Activated naive CD4-positive, alpha-beta T cell treated with anti-CD3 and anti-CD28 coated beads, Interleukin-2, amount 10 ng/mL, durations not matched to agents 7 days and 5 days (primary cell): ENCODE measurements around the gene CAPN7.
A peak's percentile ranks its signal among the peaks of the same experiment; 100 is the strongest.

Experiments
- CTCF ChIA-PET: fragments of 350-600 bp; sonication (Branson Sonifier 250); formaldehyde crosslinking; loops from one replicate; lab custom pipeline; 2021; ENCODE audit warnings: antibody characterized with exemption; lab: Charles Lee
- DNase-seq: peaks from one replicate; pipeline ENCODE4 v3.0.0-alpha.2; 2020
- H3K27ac Mint-ChIP-seq: one replicate; pipeline ENCODE4 v1.8.0; 2021; ENCODE audit warnings: mild to moderate bottlenecking, moderate library complexity, mixed read lengths
- H3K27me3 Mint-ChIP-seq: one replicate; pipeline ENCODE4 v1.8.0; 2021; ENCODE audit warnings: mild to moderate bottlenecking, mixed read lengths
- H3K36me3 Mint-ChIP-seq: one replicate; pipeline ENCODE4 v1.8.0; 2021; ENCODE audit warnings: mixed read lengths
- H3K4me1 Mint-ChIP-seq: one replicate; pipeline ENCODE4 v1.8.0; 2021; ENCODE audit warnings: mixed read lengths
- H3K4me3 Mint-ChIP-seq: one replicate; pipeline ENCODE4 v1.8.0; 2021; ENCODE audit warnings: mild to moderate bottlenecking, moderate library complexity, mixed read lengths
- H3K9me3 Mint-ChIP-seq: one replicate; pipeline ENCODE4 v1.8.0; 2021; ENCODE audit warnings: mixed read lengths

The CAPN7 gene

DNA sequence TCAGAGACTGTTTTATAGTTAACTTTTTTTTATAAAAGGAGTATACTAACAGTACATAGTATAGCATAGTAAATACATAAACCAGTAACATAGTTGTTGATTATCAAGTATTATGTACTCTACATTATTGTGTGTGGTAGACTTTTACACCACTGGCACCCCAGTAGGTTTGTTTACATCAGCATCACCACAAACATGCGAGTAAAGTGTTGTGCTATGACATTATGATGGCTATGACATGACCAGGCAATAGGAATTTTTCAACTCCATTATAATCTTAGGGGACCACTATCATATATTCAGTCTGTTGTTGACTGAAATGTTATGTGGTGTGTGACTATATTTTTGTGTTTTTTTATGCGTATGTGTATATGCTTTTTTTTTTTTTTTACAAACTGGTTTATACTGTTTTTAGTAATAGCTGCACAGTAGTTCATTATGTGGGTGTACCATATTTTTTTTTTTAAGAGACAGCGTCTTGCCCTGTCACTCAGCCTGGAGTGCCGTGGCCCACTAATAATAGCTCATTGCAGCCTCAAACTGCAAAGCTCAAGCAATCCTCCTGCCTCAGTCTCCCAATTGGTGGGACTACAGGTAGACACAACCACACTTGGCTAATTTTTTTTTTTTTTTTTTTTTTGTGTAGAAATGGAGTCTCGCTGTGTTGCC, 1.9 kb downstream of the CAPN7 start:
- Mint-ChIP-seq H3K4me3 (peak overlapping the region; percentile 45), H3K27ac (peak overlapping the region; percentile 13), H3K9me3 (no peaks in the 10 kb centered on the region), H3K36me3 (peaks cover 15% of the 10 kb centered on the region), H3K27me3 (peaks cover 5% of the 10 kb centered on the region), H3K4me1 (peaks cover 26% of the 10 kb centered on the region)
- DNase-seq = no peak
- CTCF ChIA-PET = interaction anchor here (0.5 to 1.2 kb wide), 6 partner anchors 17 to 350 kb away, joined by 3 read pairs; no protein-coding TSS in a partner anchor

- Mint-ChIP-seq H3K36me3 (peaks cover 33% of the 10 kb centered on the region), H3K4me1 (peaks cover 21% of the 10 kb centered on the region)
- CTCF ChIA-PET = interaction anchor here (0.8 to 0.9 kb wide), 2 partner anchors 9 to 193 kb away, joined by 4 read pairs; no protein-coding TSS in a partner anchor
Measured at GRCh38 chr3:15211937-15212336, 5.9 kb downstream of the CAPN7 start.

DNA sequence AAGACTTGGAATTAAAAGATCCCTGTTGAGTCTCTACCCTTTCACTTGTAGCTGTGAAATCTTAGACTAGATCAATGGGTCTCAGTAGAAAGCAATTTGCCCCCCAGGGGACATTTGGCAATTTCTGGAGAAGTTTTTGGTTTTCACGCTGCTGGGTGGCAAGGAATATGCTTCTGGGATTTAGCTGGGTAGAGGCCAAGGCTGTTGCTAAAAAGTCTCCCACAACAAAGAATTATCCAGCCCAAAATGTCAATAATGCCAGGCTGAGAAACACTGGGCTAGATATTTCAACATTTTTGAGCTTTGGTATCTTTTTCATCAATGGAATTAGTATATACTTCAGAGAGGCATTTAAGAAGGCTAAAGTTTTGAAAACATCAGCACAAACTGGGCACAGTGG, 8.7 kb downstream of the CAPN7 start:
- H3K27ac Mint-ChIP-seq = no peak overlapping the region
- H3K4me1 Mint-ChIP-seq = peaks cover 14% of the 10 kb centered on the region
- CTCF ChIA-PET = no interaction called here
- H3K27me3 Mint-ChIP-seq = no peaks in the 10 kb centered on the region
- H3K9me3 Mint-ChIP-seq = no peaks in the 10 kb centered on the region
- peaks cover 49% of the 10 kb centered on the region for H3K36me3 Mint-ChIP-seq
- DNase-seq = no peak
- no peak overlapping the region for H3K4me3 Mint-ChIP-seq

More at GRCh38 chr3:15211937-15212336, 5.9 kb downstream of the CAPN7 start:
- no peak overlapping the region for H3K4me3 Mint-ChIP-seq
- no peaks in the 10 kb centered on the region for H3K9me3 Mint-ChIP-seq
- no peak overlapping the region for H3K27ac Mint-ChIP-seq
- H3K27me3 Mint-ChIP-seq = no peaks in the 10 kb centered on the region
- no peak for DNase-seq

- no peak overlapping the region for H3K27ac Mint-ChIP-seq
- CTCF ChIA-PET = no interaction called here
- no peaks in the 10 kb centered on the region for H3K9me3 Mint-ChIP-seq
- H3K27me3 Mint-ChIP-seq = no peaks in the 10 kb centered on the region
- no peak for DNase-seq
- H3K4me1 Mint-ChIP-seq = peaks cover 12% of the 10 kb centered on the region
- peaks cover 48% of the 10 kb centered on the region for H3K36me3 Mint-ChIP-seq
- no peak overlapping the region for H3K4me3 Mint-ChIP-seq
Measured at GRCh38 chr3:15215996-15216395, 9.9 kb downstream of the CAPN7 start.

DNA sequence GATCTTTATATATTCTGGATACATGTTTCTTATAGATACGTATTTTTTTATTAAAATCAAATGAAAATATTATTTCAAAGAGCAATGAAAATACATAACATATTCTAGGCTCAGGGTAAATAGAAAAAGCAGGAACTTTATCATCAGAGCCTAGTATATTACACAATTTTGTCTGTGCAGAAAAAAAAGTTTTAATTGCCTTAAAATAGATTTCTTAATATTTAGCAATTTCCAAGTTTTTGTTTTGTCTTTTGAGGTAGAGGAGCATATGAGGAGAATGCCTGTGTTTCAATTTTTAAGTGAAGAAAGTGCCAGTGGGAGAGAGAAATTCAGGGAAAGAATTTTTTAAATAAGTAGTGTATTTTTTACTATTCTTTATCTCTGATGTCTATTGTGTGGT, 10.5 kb downstream of the CAPN7 start:
- Mint-ChIP-seq H3K27ac (no peak overlapping the region), H3K4me3 (no peak overlapping the region), H3K36me3 (peaks cover 50% of the 10 kb centered on the region), H3K9me3 (no peaks in the 10 kb centered on the region), H3K27me3 (no peaks in the 10 kb centered on the region), H3K4me1 (peaks cover 12% of the 10 kb centered on the region)
- no peak for DNase-seq
- CTCF ChIA-PET = no interaction called here

DNA sequence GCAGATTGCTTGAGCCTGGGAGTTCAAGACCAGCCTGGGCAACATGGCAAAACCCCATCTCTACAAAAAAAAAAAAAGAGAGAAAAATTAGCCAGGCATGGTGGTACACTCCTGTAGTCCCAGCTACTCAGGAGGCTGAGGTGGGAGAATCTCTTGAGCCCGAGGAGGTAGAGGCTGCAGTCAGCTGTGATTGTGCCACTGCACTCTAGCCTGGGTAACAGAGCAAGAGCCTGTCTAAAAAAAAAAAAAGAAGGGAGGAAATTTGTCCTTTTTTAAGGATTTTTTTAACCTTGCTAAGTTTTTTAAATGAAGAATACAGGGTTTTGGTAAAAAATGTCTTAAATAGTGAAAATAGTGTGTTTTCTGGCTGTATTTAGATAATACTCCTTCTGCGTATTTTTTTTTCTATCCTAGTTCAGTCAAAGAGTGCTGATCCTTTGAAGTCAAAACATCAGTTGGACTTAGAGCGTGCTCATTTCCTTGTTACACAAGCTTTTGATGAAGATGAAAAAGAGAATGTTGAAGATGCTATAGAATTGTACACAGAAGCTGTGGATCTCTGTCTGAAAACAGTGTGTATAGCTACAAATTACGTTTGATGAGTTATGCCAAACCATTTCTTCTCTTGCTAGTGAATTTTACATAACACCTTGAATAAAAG, 11.1 kb downstream of the CAPN7 start:
- H3K27me3 Mint-ChIP-seq = no peaks in the 10 kb centered on the region
- peaks cover 49% of the 10 kb centered on the region for H3K36me3 Mint-ChIP-seq
- no peak overlapping the region for H3K4me3 Mint-ChIP-seq
- no peak overlapping the region for H3K27ac Mint-ChIP-seq
- CTCF ChIA-PET = interaction anchor here (0.9 to 1.1 kb wide), 3 partner anchors 14 to 210 kb away, joined by 3 to 4 read pairs (median 3); partner anchors contain the start of genes EAF1 and METTL6
- no peak for DNase-seq
- H3K9me3 Mint-ChIP-seq = no peaks in the 10 kb centered on the region
- H3K4me1 Mint-ChIP-seq = peaks cover 11% of the 10 kb centered on the region

DNA sequence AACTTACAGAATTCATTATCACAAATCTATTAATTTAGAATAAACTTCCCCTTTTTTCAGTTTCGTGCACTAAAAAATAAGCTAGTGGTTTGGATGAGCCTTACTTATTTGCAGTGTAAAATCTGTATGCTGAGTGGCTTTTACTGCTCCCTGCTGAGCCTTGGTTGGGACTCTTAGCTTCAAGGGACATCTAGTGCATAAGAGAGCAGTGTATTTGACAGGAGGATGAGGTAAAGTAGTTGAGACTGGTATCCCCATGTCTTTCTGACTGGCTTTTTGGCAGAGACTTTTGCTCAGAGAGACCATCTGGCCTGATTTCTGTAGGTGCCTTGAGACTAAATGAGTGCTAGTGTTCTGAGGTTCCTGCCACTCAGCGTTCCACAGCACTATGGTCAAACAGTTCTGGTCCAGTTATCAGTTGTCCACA, 11.8 kb downstream of the CAPN7 start:
- DNase-seq = no peak
- H3K4me1 Mint-ChIP-seq = peaks cover 10% of the 10 kb centered on the region
- CTCF ChIA-PET = interaction anchor here (0.9 to 1.1 kb wide), 3 partner anchors 15 to 209 kb away, joined by 3 to 4 read pairs (median 3); partner anchors contain the start of genes EAF1 and METTL6
- H3K36me3 Mint-ChIP-seq = peaks cover 45% of the 10 kb centered on the region
- no peaks in the 10 kb centered on the region for H3K9me3 Mint-ChIP-seq
- no peak overlapping the region for H3K27ac Mint-ChIP-seq
- no peak overlapping the region for H3K4me3 Mint-ChIP-seq
- no peaks in the 10 kb centered on the region for H3K27me3 Mint-ChIP-seq

DNA sequence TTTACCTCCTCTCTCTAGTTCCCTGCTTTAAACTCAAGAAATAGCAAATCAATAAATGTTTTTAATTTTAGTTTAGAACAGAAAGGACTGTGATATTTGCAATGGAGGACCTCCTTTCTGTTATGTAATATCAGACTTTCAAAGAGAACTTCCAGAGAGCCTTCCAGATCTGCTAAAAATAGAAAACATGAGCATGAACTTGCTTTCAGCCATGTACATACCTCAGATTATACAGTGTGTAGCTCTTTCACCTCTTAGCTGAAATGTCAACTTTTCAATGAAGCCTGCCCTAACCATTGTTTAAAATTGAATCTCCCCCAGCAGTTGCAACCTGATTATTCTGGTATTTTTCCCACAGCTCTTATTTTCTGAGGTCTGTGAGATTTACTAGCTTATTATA, 12.6 kb downstream of the CAPN7 start:
- Mint-ChIP-seq H3K9me3 (no peaks in the 10 kb centered on the region), H3K27me3 (no peaks in the 10 kb centered on the region), H3K4me3 (no peak overlapping the region), H3K27ac (no peak overlapping the region), H3K4me1 (peaks cover 10% of the 10 kb centered on the region), H3K36me3 (peaks cover 42% of the 10 kb centered on the region)
- no peak for DNase-seq
- CTCF ChIA-PET = interaction anchor here (0.6 to 1.1 kb wide), 3 partner anchors 9 to 186 kb away, joined by 3 read pairs; no protein-coding TSS in a partner anchor

GRCh38 chr3:15220056-15220455, 14.0 kb downstream of the CAPN7 start:
- H3K9me3 Mint-ChIP-seq = no peaks in the 10 kb centered on the region
- H3K36me3 Mint-ChIP-seq = peaks cover 36% of the 10 kb centered on the region
- CTCF ChIA-PET = interaction anchor here (1.4 kb wide), 1 partner anchor 185 kb away, joined by 4 read pairs; no protein-coding TSS in a partner anchor
- H3K4me1 Mint-ChIP-seq = peaks cover 10% of the 10 kb centered on the region
- H3K27me3 Mint-ChIP-seq = no peaks in the 10 kb centered on the region
- no peak for DNase-seq
- no peak overlapping the region for H3K27ac Mint-ChIP-seq
- no peak overlapping the region for H3K4me3 Mint-ChIP-seq

GRCh38 chr3:15220661-15221060, 14.6 kb downstream of the CAPN7 start:
- CTCF ChIA-PET = interaction anchor here (1.4 kb wide), 1 partner anchor 184 kb away, joined by 4 read pairs; no protein-coding TSS in a partner anchor
- H3K27ac Mint-ChIP-seq = no peak overlapping the region
- no peak overlapping the region for H3K4me3 Mint-ChIP-seq
- H3K9me3 Mint-ChIP-seq = no peaks in the 10 kb centered on the region
- peaks cover 10% of the 10 kb centered on the region for H3K4me1 Mint-ChIP-seq
- peaks cover 32% of the 10 kb centered on the region for H3K36me3 Mint-ChIP-seq
- H3K27me3 Mint-ChIP-seq = no peaks in the 10 kb centered on the region
- DNase-seq = no peak

- CTCF ChIA-PET = interaction anchor here (1.3 to 1.8 kb wide), 3 partner anchors 18 to 183 kb away, joined by 3 to 9 read pairs (median 4); no protein-coding TSS in a partner anchor
- peaks cover 8% of the 10 kb centered on the region for H3K4me1 Mint-ChIP-seq
- no peak overlapping the region for H3K4me3 Mint-ChIP-seq
- no peak for DNase-seq
- H3K36me3 Mint-ChIP-seq = peaks cover 32% of the 10 kb centered on the region
- no peaks in the 10 kb centered on the region for H3K27me3 Mint-ChIP-seq
- no peak overlapping the region for H3K27ac Mint-ChIP-seq
- H3K9me3 Mint-ChIP-seq = no peaks in the 10 kb centered on the region
Measured at GRCh38 chr3:15221574-15222217, 15.7 kb downstream of the CAPN7 start.

- H3K4me1 Mint-ChIP-seq = peaks cover 2% of the 10 kb centered on the region
- H3K27me3 Mint-ChIP-seq = no peaks in the 10 kb centered on the region
- no peak overlapping the region for H3K27ac Mint-ChIP-seq
- DNase-seq = no peak
- peaks cover 26% of the 10 kb centered on the region for H3K36me3 Mint-ChIP-seq
- no peaks in the 10 kb centered on the region for H3K9me3 Mint-ChIP-seq
- H3K4me3 Mint-ChIP-seq = no peak overlapping the region
- CTCF ChIA-PET = interaction anchor here (1.1 kb wide), 1 partner anchor 21 kb away, joined by 3 read pairs; no protein-coding TSS in a partner anchor
Measured at GRCh38 chr3:15223685-15224572, 17.9 kb downstream of the CAPN7 start.

DNA sequence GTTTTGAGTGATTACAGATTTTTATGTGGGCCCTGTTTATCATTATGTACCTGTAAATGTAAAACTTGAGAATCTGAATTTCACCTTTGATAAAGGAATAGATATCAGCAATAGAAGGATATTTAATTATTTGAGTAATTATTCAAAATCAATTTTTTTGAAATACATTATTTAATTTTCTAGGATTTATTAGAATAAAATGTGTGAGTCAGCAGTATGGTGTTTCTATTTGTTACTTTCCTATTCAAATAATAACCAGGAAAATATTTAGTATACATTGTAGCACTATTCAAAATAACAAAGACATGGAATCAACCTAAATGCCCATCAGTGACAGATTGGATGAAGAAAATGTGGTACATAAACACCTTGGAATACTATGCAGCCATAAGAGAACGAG, 22.1 kb downstream of the CAPN7 start:
- Mint-ChIP-seq H3K4me3 (no peak overlapping the region), H3K27me3 (no peaks in the 10 kb centered on the region), H3K27ac (no peak overlapping the region), H3K9me3 (no peaks in the 10 kb centered on the region), H3K36me3 (peaks cover 15% of the 10 kb centered on the region), H3K4me1 (peaks cover 2% of the 10 kb centered on the region)
- CTCF ChIA-PET = interaction anchor here (0.6 to 0.9 kb wide), 2 partner anchors 9 to 38 kb away, joined by 3 to 4 read pairs; no protein-coding TSS in a partner anchor
- DNase-seq = no peak
